ENCODE measurements around the gene BGLAP.

Gene BGLAP

GRCh38 chr1:156257711-156258110 is 15.7 kb downstream of the BGLAP start:
- no peak for DNase-seq (ENCODE audit: low read depth, low spot score)

- DNase-seq (ENCODE audit: low read depth, low spot score) = no peak
Measured at GRCh38 chr1:156258859-156259258, 16.9 kb downstream of the BGLAP start.

GRCh38 chr1:156259805-156260204 is 17.8 kb downstream of the BGLAP start:
- no peak for DNase-seq (ENCODE audit: low read depth, low spot score)

GRCh38 chr1:156260896-156261295 is 18.9 kb downstream of the BGLAP start:
- DNase-seq (ENCODE audit: low read depth, low spot score) = no peak

DNA sequence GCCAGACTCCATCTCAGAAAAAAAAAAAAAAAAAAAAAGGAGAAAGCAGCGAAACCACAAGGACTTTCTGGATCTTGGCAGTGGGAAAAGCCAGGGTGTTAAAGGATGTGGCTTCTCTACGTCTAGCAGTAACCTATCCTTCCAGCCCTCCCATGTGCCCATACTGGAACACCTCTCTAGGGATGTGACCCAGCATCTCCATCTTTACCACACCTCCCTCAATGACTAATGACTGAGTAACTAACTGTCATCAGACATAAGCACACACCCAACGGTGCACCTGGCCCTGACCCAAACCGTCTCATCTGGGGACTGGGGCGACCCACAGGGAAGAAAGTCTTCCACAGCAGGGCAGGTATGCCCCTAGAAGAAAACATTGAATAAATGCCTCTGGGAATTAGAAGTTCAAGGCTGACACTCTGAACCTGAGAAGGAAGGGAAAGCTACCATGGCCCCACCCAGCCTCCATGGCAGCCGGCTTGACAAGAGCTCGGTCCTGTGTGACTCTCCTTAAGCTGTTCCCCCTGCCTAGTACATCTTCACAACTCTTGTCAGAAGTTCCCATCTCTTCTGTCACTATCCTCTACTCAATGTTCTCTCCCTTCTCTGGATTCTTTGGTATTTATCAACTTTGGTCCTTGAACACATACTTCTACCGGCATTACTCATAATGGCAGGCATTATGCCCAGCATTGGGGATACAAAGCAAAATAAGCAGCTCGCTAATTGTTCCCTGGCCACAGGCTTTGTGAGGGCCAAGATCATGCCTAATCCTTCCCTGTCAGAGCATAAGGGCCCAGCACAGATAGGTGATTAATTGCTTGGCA is 20.7 kb downstream of the BGLAP start:
- no peak for DNase-seq (ENCODE audit: low read depth, low spot score)

DNA sequence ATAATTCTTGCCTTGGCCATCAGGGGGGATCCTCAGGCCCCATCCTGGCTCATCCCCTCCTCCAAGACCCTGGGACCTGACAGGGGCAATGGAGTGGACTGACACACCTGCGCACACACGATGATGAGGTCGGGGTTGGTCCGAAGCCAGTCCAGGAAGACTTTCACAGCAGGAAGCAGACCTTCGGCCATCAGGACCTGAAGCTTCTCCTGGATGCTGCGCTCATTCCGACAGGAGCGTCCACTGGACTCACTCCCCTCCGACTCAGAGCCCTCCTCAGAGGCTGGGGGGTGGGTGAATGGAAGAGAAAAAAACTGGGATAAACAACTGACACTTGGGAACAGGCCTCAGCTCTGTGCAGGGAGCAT is 21.3 kb downstream of the BGLAP start:
- no peak for DNase-seq (ENCODE audit: low read depth, low spot score)

GRCh38 chr1:156266051-156266450 is 24.1 kb downstream of the BGLAP start:
- no peak for DNase-seq (ENCODE audit: low read depth, low spot score)

DNA sequence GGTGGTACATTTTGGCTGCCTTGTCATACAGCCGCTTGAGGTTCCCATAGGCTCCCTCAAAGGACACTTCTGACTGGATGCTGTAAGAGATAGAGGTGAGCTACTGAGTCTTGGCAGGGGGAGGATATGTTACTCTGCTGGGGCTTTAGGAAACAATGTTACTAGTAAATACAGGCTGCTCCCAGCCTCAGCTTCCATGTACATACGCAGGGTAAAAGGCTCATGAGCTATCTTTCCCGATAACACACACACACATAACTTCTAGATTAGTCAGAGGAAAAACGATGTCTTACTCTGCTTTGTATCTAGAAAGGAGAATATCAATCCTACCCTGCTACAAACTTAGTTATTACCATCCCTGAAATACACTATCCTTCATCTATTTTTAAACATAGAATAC is 26.4 kb downstream of the BGLAP start:
- DNase-seq (ENCODE audit: low read depth, low spot score) = no peak

DNA sequence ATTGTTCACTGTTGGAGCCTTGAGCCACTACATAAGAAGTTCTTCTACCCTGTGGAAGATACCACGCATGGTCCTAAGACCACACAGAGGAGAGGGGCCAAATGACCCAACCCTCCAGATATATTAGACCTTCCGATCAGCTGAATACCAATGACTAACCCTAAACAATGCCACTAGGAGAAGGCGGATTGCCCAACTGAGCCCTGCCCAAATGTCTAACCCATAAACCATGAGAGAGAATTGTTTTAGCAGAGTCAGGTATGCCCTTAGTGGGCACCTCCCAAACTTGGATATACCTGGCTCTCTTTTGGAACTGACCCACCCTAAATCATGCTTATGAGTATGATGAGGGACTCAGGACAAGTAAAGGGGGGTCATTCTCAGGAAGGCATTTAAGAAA is 28.3 kb downstream of the BGLAP start:
- DNase-seq (ENCODE audit: low read depth, low spot score) = no peak

DNA sequence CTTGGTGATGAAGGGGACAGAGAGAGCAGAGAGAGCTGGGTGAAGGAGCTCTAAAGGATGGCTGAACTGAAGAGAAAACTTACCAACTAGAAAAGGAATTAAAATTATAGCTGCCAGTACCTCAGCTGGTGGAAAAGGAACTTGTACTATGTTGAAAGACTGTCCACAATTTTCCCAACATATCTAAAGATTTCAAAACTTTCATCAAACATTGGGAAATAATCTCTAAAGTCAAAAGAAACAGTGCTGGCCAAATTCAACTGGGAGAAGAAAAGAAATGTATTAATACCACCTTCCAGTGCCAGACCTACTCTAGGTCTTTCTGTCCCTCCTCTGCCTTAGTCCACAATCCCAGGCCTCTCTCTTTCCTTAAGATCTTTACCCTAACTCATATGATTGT is 34.5 kb downstream of the BGLAP start:
- DNase-seq (ENCODE audit: low read depth, low spot score) = no peak

DNA sequence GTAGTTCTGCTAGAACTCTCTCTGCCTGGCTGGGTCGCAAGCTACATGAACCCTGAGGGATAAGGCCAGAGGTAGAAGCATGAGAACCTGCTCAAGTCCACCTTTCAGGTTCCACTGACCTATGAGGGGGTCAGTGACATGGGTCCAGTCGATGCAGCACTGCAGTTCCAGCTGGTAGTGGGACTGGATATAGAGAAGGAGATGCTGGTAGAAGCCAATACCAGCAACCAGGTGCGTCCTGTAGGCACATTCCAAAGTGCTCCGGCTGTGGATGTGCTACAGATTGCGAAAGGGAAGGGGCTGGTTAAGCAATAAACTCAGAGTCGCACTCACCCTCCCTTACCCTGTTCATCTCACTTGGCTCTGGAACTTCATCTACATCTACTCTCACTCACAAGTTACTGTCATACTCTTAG is 35.0 kb downstream of the BGLAP start:
- no peak for DNase-seq (ENCODE audit: low read depth, low spot score)

- DNase-seq (ENCODE audit: low read depth, low spot score) = no peak
Measured at GRCh38 chr1:156279837-156280236, 37.9 kb downstream of the BGLAP start.

- DNase-seq (ENCODE audit: low read depth, low spot score) = no peak
Measured at GRCh38 chr1:156281281-156281680, 39.3 kb downstream of the BGLAP start.

DNA sequence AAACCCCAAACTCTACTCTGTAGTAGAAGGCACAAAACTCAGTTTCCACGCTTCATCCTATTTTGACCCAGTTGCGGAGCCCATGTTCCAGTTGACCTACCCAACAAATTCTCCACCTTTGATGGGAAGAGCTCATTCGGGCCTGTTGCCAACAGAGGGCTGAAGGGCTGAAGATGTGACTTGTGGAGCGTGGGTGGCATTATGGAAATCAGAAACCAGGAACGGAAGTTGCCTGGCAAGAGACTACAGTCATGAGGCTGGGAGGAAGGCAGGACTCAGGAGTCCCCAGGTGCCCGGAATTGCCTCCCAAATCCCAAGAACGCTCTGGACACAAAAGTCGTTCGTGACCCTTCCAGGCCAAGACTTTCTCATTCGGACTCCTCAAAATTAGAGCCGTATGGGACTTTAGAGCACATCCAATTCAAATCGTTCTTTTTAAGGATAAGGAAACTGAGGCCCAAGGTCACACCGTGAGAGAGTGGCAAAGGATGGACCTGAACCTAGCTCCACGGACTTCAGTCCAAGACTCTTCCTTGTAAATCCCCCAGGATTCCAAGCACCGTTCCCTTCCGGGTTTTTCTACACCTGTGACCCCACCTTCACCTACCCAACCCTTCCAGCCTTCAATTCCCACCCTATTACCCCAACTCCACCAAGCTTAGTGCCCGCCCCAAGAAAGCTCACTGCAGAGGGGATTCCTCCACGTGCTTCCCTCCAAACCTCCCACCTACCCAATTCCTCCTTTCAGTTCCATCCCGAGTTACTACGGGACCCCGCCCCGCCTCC is 39.9 kb downstream of the BGLAP start:
- no peak for DNase-seq (ENCODE audit: low read depth, low spot score)

DNA sequence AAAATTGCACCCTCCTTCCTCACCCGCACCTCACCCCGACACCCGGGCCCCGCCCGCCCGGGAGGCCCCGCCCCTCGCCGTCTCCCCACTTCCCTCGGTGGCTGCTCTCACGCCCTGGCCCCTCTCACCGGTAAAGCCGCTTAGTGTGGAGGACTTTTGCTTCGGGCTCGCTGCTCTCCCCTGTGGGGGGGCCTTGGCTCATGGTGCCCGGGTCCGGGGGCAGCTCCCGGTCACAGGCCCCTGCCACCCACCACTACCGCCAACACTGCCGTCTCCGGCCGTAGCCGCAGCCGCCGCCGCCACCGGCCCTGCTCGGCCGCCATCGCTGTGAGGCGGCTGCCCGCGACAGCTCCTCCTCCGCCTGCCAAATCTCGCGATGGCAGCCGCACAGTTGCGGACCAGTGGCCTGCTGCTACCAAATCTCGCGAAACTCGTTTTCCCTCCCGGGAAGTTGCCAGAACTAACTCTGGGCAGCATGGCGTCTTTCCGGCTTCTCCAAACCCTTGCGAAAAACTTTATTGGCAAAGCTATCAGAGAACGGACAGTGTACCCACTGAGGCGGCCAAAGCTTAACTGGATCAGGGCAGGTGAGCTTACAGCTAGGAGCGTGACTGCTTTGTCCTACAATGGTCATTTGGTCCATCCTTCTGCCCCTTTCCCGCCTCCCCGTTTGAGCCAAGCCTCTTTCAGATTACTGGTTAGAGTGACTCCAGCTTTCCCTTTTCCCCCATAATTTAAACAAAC is 40.7 kb downstream of the BGLAP start, which contains the start of gene SMG5:
Gene SMG5 (minus strand): TSS at position 347 of the 744 bp plus-strand sequence. CDS start 145 bp downstream, at position 202.
- DNase-seq (ENCODE audit: low read depth, low spot score) = peak; percentile 94

DNA sequence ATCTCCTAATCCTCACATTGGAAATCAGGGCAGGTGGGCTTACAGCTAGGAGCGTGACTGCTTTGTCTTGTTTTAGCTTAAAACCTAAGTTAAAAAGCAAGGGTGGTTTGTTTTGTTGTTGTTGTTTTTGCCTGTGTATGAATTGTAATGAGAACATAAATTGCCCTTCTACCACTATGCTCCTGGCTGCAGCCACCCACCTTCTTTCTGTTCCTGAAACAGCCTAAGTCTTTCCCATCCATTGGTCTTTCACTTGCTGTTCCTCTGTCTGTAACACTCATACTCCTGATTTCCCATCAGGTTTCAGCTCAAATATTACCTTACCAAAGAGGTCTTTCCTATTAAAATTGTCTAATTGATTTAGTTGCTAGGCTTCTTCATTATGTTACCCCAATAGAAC is 41.5 kb downstream of the BGLAP start:
- DNase-seq (ENCODE audit: low read depth, low spot score) = no peak

- no peak for DNase-seq (ENCODE audit: low read depth, low spot score)
Measured at GRCh38 chr1:156284112-156284511, 42.1 kb downstream of the BGLAP start, which contains the start of gene TMEM79. Gene TMEM79 (plus strand): TSS chr1:156284325. CDS start chr1:156285227, 902 bp downstream.

GRCh38 chr1:156284757-156285156 is 42.8 kb downstream of the BGLAP start:
- DNase-seq (ENCODE audit: low read depth, low spot score) = no peak

DNA sequence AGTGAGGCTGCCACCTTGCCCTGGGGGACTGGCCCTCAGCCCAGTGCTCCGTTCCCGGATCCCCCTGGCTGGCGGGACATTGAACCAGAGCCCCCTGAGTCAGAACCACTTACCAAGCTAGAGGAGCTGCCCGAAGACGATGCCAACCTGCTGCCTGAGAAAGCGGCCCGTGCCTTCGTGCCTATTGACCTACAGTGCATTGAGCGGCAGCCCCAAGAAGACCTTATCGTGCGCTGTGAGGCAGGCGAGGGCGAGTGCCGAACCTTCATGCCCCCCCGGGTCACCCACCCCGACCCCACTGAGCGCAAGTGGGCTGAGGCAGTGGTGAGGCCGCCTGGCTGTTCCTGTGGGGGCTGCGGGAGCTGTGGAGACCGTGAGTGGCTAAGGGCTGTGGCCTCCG is 43.5 kb downstream of the BGLAP start:
- DNase-seq (ENCODE audit: low read depth, low spot score) = no peak

GRCh38 chr1:156286061-156286460 is 44.1 kb downstream of the BGLAP start:
- DNase-seq (ENCODE audit: low read depth, low spot score) = no peak

DNA sequence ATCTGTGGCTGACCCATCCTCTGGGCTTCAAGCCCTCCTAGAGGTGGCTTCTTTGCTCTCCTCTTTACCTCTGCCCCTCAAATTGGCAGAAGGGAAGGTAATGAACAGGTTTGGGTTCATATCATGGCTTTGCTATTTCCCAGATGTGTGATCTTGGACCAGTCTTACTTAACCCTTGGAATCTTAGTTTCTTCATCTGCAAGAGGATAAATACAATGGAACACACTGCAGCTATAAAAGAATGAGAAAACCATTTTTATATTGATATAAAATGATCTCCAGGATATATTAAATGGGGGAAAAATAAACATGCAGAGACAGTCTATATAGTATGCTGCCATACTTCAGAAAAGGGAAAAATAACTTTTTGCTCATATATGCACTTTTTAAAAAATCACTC is 47.9 kb downstream of the BGLAP start:
- no peak for DNase-seq (ENCODE audit: low read depth, low spot score)

All from smooth muscle cell of the brain vasculature (primary cell).